H1 (cell line): ENCODE data around the gene RAMP1. TPM values are rescaled to one million over a fixed set of nuclear protein-coding genes. Genes with fewer than 3 reads are reported as not detected.

Experiments
- CTCF ChIA-PET: fragments of 300-600 bp; sonication (Branson Sonifier 250); formaldehyde crosslinking; loops from one replicate; lab custom pipeline; 2021; ENCODE audit not compliant: partially characterized antibody; lab: Charles Lee
- POLR2A ChIA-PET: fragments of 300-600 bp; sonication (Branson Sonifier 250); formaldehyde crosslinking; loops from one replicate; lab custom pipeline; 2021; ENCODE audit warnings: inconsistent platforms; ENCODE audit not compliant: partially characterized antibody; lab: Charles Lee
- DNase-seq, 2 experiments: peaks; one replicate each; pipeline versions ENCODE4 v3.0.0 to v3.0.0-alpha.2; 2010 to 2022; ENCODE audit warnings: low spot score in 2 of 2, low read depth in 1 of 2, mixed read lengths in 1 of 2
- FAIRE-seq: peaks from 2 replicates; lab custom pipeline; 2011; peaks lifted over from hg19 to GRCh38; lab: Jason Lieb, UNC
- H2AFZ ChIP-seq: 2 replicates; pipeline ENCODE4 v1.8.1; 2012; ENCODE audit warnings: low read length, inconsistent platforms
- H2AK5ac ChIP-seq: 2 replicates; pipeline ENCODE4 v1.6.1; 2013; ENCODE audit warnings: low read depth, low read length
- H2BK120ac ChIP-seq: replicated peaks from 2 replicates; pipeline ENCODE3; 2013; ENCODE audit warnings: low read depth, low read length, inconsistent platforms
- H2BK12ac ChIP-seq: 2 replicates; pipeline ENCODE4 v1.6.1; 2013; ENCODE audit warnings: low read depth, low read length
- H2BK15ac ChIP-seq: 2 replicates; pipeline ENCODE4 v1.6.1; 2013; ENCODE audit warnings: low read length
- H2BK20ac ChIP-seq: 2 replicates; pipeline ENCODE4 v1.6.1; 2013; ENCODE audit warnings: low read length
- H2BK5ac ChIP-seq: 2 replicates; pipeline ENCODE4 v1.6.1; 2013; ENCODE audit warnings: low read depth, low read length
- H3K14ac ChIP-seq: 2 replicates; pipeline ENCODE4 v1.6.1; 2013; ENCODE audit warnings: inconsistent platforms; ENCODE audit not compliant: insufficient read length
- H3K18ac ChIP-seq: 2 replicates; pipeline ENCODE4 v1.6.1; 2013; ENCODE audit warnings: low read length; ENCODE audit errors: extremely low read depth
- H3K23ac ChIP-seq: 2 replicates; pipeline ENCODE4 v1.6.1; 2013; ENCODE audit warnings: inconsistent platforms; ENCODE audit not compliant: insufficient read length
- H3K23me2 ChIP-seq: 2 replicates; pipeline ENCODE4 v1.6.1; 2013; ENCODE audit warnings: low read depth, low read length
- H3K27ac ChIP-seq: 2 replicates; pipeline ENCODE4 v1.6.1; 2011; ENCODE audit warnings: low read depth, low read length, inconsistent platforms
- H3K27me3 ChIP-seq, 4 experiments: replicated peaks in 1 of 4; 1 replicate in 1 of 4; 2 replicates in 3 of 4; pipeline versions ENCODE4 v1.6.1 to v1.8.1; 2011 to 2013; ENCODE audit warnings: low read length in 3 of 4, mild to moderate bottlenecking in 3 of 4, inconsistent platforms in 2 of 4, mixed read lengths in 2 of 4, moderate library complexity in 1 of 4; ENCODE audit not compliant: control insufficient read depth in 3 of 4, insufficient read depth in 3 of 4; ENCODE audit errors: extremely low read depth in 1 of 4
- H3K36me3 ChIP-seq, 4 experiments: 2 replicates each; pipeline versions ENCODE4 v1.6.1 to v1.8.1; 2011 to 2013; ENCODE audit warnings: mild to moderate bottlenecking in 4 of 4, low read length in 3 of 4, moderate library complexity in 2 of 4, control low read depth in 1 of 4, inconsistent platforms in 1 of 4; ENCODE audit not compliant: insufficient read depth in 4 of 4, control insufficient read depth in 2 of 4
- H3K4ac ChIP-seq: replicated peaks from 2 replicates; pipeline ENCODE3; 2013; ENCODE audit warnings: low read length, low read depth, mixed read lengths, inconsistent platforms; ENCODE audit not compliant: insufficient read length
- H3K4me1 ChIP-seq, 4 experiments: replicated peaks in 1 of 4; 1 replicate in 1 of 4; 2 replicates in 3 of 4; pipeline versions ENCODE4 v1.6.1 to v1.8.1; 2011 to 2013; ENCODE audit warnings: low read length in 3 of 4, inconsistent platforms in 2 of 4, mixed read lengths in 1 of 4; ENCODE audit not compliant: insufficient read depth in 4 of 4, control insufficient read depth in 3 of 4
- H3K4me2 ChIP-seq, 2 experiments: 2 replicates each; pipeline versions ENCODE4 v1.6.1 to v1.8.1; 2011 to 2013; ENCODE audit warnings: low read depth in 2 of 2, low read length in 2 of 2, control low read depth in 1 of 2, inconsistent platforms in 1 of 2, mild to moderate bottlenecking in 1 of 2; ENCODE audit not compliant: insufficient read depth in 1 of 2
- H3K4me3 ChIP-seq, 4 experiments: fragments of 200-600, 300-600 bp in 1 of 4; sonication (generic), shearing (Covaris generic), sonication (Bioruptor Twin) in 1 of 4; 2 replicates each; pipeline versions ENCODE4 v1.5.1 to v1.8.1; 2011 to 2016; ENCODE audit warnings: low read length in 4 of 4, low read depth in 3 of 4, control low read depth in 2 of 4, inconsistent platforms in 2 of 4, mild to moderate bottlenecking in 2 of 4, mixed read lengths in 1 of 4, moderate library complexity in 1 of 4; ENCODE audit not compliant: insufficient read depth in 2 of 4; ENCODE audit errors: extremely low read depth in 1 of 4
- H3K56ac ChIP-seq: replicated peaks from 2 replicates; pipeline ENCODE3; 2013; ENCODE audit warnings: low read depth, mild to moderate bottlenecking, mixed read lengths, low read length, inconsistent platforms; ENCODE audit not compliant: insufficient read length
- H3K79me1 ChIP-seq: 2 replicates; pipeline ENCODE4 v1.6.1; 2013; ENCODE audit warnings: low read depth, low read length, control low read depth
- H3K79me2 ChIP-seq, 2 experiments: 2 replicates each; pipeline versions ENCODE4 v1.6.1 to v1.8.1; 2012 to 2013; ENCODE audit warnings: low read length in 2 of 2, mild to moderate bottlenecking in 2 of 2, inconsistent platforms in 1 of 2; ENCODE audit not compliant: insufficient read depth in 2 of 2, control insufficient read depth in 1 of 2
- H3K9ac ChIP-seq, 4 experiments: replicated peaks in 1 of 4; 1 replicate in 1 of 4; 2 replicates in 3 of 4; pipeline versions ENCODE4 v1.6.1 to v1.8.1; 2011 to 2013; ENCODE audit warnings: low read depth in 3 of 4, low read length in 3 of 4, control low read depth in 2 of 4, mild to moderate bottlenecking in 2 of 4, moderate library complexity in 2 of 4, inconsistent platforms in 1 of 4; ENCODE audit errors: extremely low read depth in 1 of 4
- H3K9me3 ChIP-seq, 2 experiments: 2 replicates each; pipeline versions ENCODE4 v1.6.1 to v1.8.1; 2012 to 2013; ENCODE audit warnings: mild to moderate bottlenecking in 2 of 2, moderate library complexity in 2 of 2, control low read depth in 1 of 2, inconsistent platforms in 1 of 2, low read depth in 1 of 2, low read length in 1 of 2, mixed read lengths in 1 of 2; ENCODE audit not compliant: insufficient read depth in 2 of 2
- H4K20me1 ChIP-seq, 2 experiments: replicated peaks in 1 of 2; 2 replicates each; pipeline versions ENCODE3 to v1.8.1; 2011 to 2013; ENCODE audit warnings: inconsistent platforms in 2 of 2, low read length in 2 of 2, mild to moderate bottlenecking in 1 of 2; ENCODE audit not compliant: insufficient read depth in 2 of 2, control insufficient read depth in 1 of 2
- H4K5ac ChIP-seq: 2 replicates; pipeline ENCODE4 v1.6.1; 2013; ENCODE audit warnings: low read length, low read depth, mixed read lengths, inconsistent platforms; ENCODE audit not compliant: insufficient read length
- H4K8ac ChIP-seq: 2 replicates; pipeline ENCODE4 v1.8.0; 2013; ENCODE audit warnings: mild to moderate bottlenecking, moderate library complexity, low read length, inconsistent platforms; ENCODE audit not compliant: insufficient read depth; ENCODE audit errors: extremely low read depth
- H4K91ac ChIP-seq: replicated peaks from 2 replicates; pipeline ENCODE3; 2013; ENCODE audit warnings: low read length, mixed read lengths, inconsistent platforms; ENCODE audit not compliant: insufficient read length
- CTBP2 ChIP-seq: IDR thresholded peaks from 2 replicates; pipeline ENCODE4 v1.7.0; 2011; ENCODE audit warnings: borderline replicate concordance, mild to moderate bottlenecking, moderate library complexity, mixed read lengths, low read length; ENCODE audit not compliant: insufficient read depth, insufficient read length
- JUND ChIP-seq: IDR thresholded peaks from 2 replicates; pipeline ENCODE4 v1.6.1; 2011; ENCODE audit warnings: mild to moderate bottlenecking, improper control_type of control experiment, low read length
- SIX5 ChIP-seq: IDR thresholded peaks from 2 replicates; pipeline ENCODE4 v1.6.1; 2011; ENCODE audit warnings: mild to moderate bottlenecking, low read depth, low read length
- SP1 ChIP-seq: IDR thresholded peaks from 2 replicates; pipeline ENCODE4 v1.6.1; 2011; ENCODE audit warnings: low read depth, low read length
- SRF ChIP-seq: IDR thresholded peaks from 2 replicates; pipeline ENCODE4 v1.6.1; 2011; ENCODE audit warnings: mild to moderate bottlenecking, low read depth, low read length, moderate library complexity
- SUZ12 ChIP-seq: fragments of 200-600 bp; sonication (generic); IDR thresholded peaks from 2 replicates; pipeline ENCODE4 v1.6.1; 2012; ENCODE audit warnings: mild to moderate bottlenecking, inconsistent platforms, low read length, moderate library complexity, mixed read lengths
- WGBS, 2 experiments: shearing (Covaris generic) in 1 of 2; methylation state at CpG; one replicate each; pipeline versions ENCODE4 v1.1.6 to v1.1.7; 2013 to 2015; ENCODE audit warnings: low lambda C conversion rate in 2 of 2, mixed read lengths in 2 of 2, inconsistent platforms in 1 of 2, low coverage in 1 of 2, missing lambda C conversion rate in 1 of 2; ENCODE audit not compliant: insufficient replicate concordance in 2 of 2, insufficient coverage in 1 of 2, insufficient read length in 1 of 2; ENCODE audit errors: extremely low coverage in 1 of 2, missing lambda C conversion rate in 1 of 2; 5-methylcytosine and 5-hydroxymethylcytosine counted together
- polyA plus RNA-seq, 7 experiments: library from polyadenylated mRNA; depleted of rRNA in 3 of 7; stranded (reverse) in 5 of 7; unstranded in 2 of 7; fragments of >200 nt in 5 of 7; fragments of 200-250 nt in 2 of 7; gene quantifications; 1 replicate in 5 of 7; 2 replicates in 1 of 7; 4 replicates in 1 of 7; pipeline versions ENCODE4 v1.2.1 to v1.2.3, GENCODE V29; 2011 to 2013; ENCODE audit warnings: missing spikeins in 2 of 7, mixed read lengths in 2 of 7
- total RNA-seq: library from RNA; stranded (reverse); fragmentation: NEBNext Ultra II Directional; extraction: Animal tissue kit (Norgen Biotek cat#: 25700); gene quantifications from 2 replicates; pipeline ENCODE4 v1.2.1, GENCODE V29; 2021

The RAMP1 gene
- total and polyA plus RNA-seq, 2 of the 8 experiments (the other 6 are each of a cell fraction or from before 2014, with no cell fraction given) = 0.65 to 4.3 TPM

- Histone ChIP-seq H3K23me2 (no peaks in the 10 kb centered on the region), H3K18ac (no peak overlapping the region), H3K4ac (no peak overlapping the region), H3K4me2 (no peak overlapping the region), H4K20me1 (no peaks in the 10 kb centered on the region), H3K23ac (no peak overlapping the region), H4K5ac (no peak overlapping the region), H3K56ac (no peak overlapping the region), H3K14ac (no peak overlapping the region)
- CTCF ChIA-PET = no interaction called here
- FAIRE-seq = no peak
- TF ChIP-seq SIX5 (no peak), CTBP2 (no peak), SUZ12 (no peak), SP1 (no peak), SRF (no peak), JUND (no peak)
- TF ChIP-seq, all 59 proteins: peak for 0
- H3K36me3 ChIP-seq = no peaks in the 10 kb centered on the region
- H3K27ac ChIP-seq = no peak overlapping the region
- no peak overlapping the region for H2BK12ac ChIP-seq
- no peak overlapping the region; the same call in 1 of the 2 replicates for H2AK5ac ChIP-seq
- no peak overlapping the region for H2BK120ac ChIP-seq
- no peak overlapping the region for H3K4me3 ChIP-seq
- peaks cover 0 to 4% (median under 1%) of the 10 kb centered on the region in 4 experiments; a peak in 1 of 7 replicates for H3K4me1 ChIP-seq
- H3K9me3 ChIP-seq = no peaks in the 10 kb centered on the region
- H3K27me3 ChIP-seq = no peaks in the 10 kb centered on the region
- H2BK5ac ChIP-seq = no peak overlapping the region
- no peak overlapping the region for H3K9ac ChIP-seq
- WGBS, 2 experiments = 94% methylated on average over 22 of the region's 23 CpGs; no CpG with 5 or more reads in 1 of the 2 experiments
- no peak overlapping the region for H2BK20ac ChIP-seq
- DNase-seq = no peak
- no peak overlapping the region for H2BK15ac ChIP-seq
- no peaks in the 10 kb centered on the region for H3K79me1 ChIP-seq
- POLR2A ChIA-PET = interaction anchor here (1.0 kb wide), 1 partner anchor 11 kb away, joined by 3 read pairs; no protein-coding TSS in a partner anchor
- no peaks in the 10 kb centered on the region for H3K79me2 ChIP-seq
- H2AFZ ChIP-seq = no peak overlapping the region
- no peak overlapping the region for H4K91ac ChIP-seq
- no peak overlapping the region; the same call in 1 of the 2 replicates for H4K8ac ChIP-seq
Observed at GRCh38 chr2:237886685-237887481, 27.5 kb downstream of the RAMP1 start.
